Osteoblast (primary cell): Measurements from ENCODE around the gene ADAMTS2. TPM values are rescaled to one million over a fixed set of nuclear protein-coding genes. Genes with fewer than 3 reads are reported as not detected.

Experiments used
- DNase-seq: peaks from one replicate; pipeline ENCODE4 v3.0.0; 2011; ENCODE audit warnings: low spot score, mixed read lengths; ENCODE audit not compliant: insufficient read length; ENCODE audit errors: missing footprints
- H2AFZ ChIP-seq: 2 replicates; pipeline ENCODE4 v1.6.0; 2011; ENCODE audit warnings: mild to moderate bottlenecking, low read length
- H3K27ac ChIP-seq: 2 replicates; pipeline ENCODE4 v1.5.1; 2011; ENCODE audit warnings: mild to moderate bottlenecking, low read depth, low read length, moderate library complexity
- H3K27me3 ChIP-seq: 2 replicates; pipeline ENCODE4 v1.6.0; 2012; ENCODE audit warnings: mild to moderate bottlenecking, control low read depth, inconsistent platforms, low read length, moderate library complexity; ENCODE audit not compliant: insufficient read depth
- H3K36me3 ChIP-seq: 2 replicates; pipeline ENCODE4 v1.5.1; 2011; ENCODE audit warnings: mild to moderate bottlenecking, low read length, control low read depth, moderate library complexity; ENCODE audit not compliant: insufficient read depth
- H3K4me1 ChIP-seq: 2 replicates; pipeline ENCODE4 v1.5.1; 2011; ENCODE audit warnings: mild to moderate bottlenecking, low read length, control low read depth, moderate library complexity; ENCODE audit not compliant: insufficient read depth
- H3K4me2 ChIP-seq: 2 replicates; pipeline ENCODE4 v1.6.0; 2011; ENCODE audit warnings: mild to moderate bottlenecking, low read length; ENCODE audit not compliant: insufficient read depth
- H3K4me3 ChIP-seq: fragments of 200-600 bp; sonication (generic); 3 replicates; pipeline ENCODE4 v1.5.1; 2012; ENCODE audit warnings: mild to moderate bottlenecking, low read length, inconsistent platforms; ENCODE audit not compliant: insufficient read depth
- H3K79me2 ChIP-seq: 2 replicates; pipeline ENCODE4 v1.6.0; 2012; ENCODE audit warnings: mild to moderate bottlenecking, low read length, control low read depth, inconsistent platforms; ENCODE audit not compliant: insufficient read depth
- H3K9me3 ChIP-seq: 2 replicates; pipeline ENCODE4 v1.5.1; 2011; ENCODE audit warnings: low read depth, low read length, control low read depth
- H4K20me1 ChIP-seq: 2 replicates; pipeline ENCODE4 v1.6.0; 2012; ENCODE audit warnings: mild to moderate bottlenecking, low read length, control low read depth; ENCODE audit not compliant: insufficient read depth
- total RNA-seq: library from RNA; depleted of rRNA; stranded (reverse); fragments of >200 nt; gene quantifications from 2 replicates; pipeline ENCODE4 v1.2.3, GENCODE V29; 2012
- TF ChIP-seq, protein P1 (sequence below): IDR thresholded peaks from 2 replicates; pipeline ENCODE4 v1.5.1; 2011; ENCODE audit warnings: mild to moderate bottlenecking, low read depth, low read length, moderate library complexity; ENCODE audit errors: extremely low read depth

Gene ADAMTS2
- total RNA-seq, 1 donor: 144 TPM

DNA sequence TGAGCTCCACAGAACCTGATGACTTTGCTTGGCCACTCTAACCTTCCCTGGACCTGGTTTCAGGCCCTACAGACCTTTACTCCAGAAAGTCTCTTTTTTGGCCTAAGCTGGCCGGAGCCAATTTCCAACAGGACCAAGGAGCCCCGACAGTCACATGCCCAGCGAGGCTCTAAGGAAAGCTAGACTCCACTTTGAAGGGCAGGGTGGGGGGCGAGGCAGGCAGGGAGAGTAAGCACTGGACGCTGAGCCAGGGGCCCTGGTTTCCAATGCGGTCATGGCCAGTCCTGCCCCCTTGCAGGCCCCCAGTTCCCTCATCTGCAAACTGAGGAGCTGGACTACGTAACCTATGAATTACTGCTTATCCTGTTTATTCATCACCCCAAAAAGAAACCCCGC is 65.2 kb downstream of the ADAMTS2 start:
- H3K9me3 ChIP-seq: no peaks in the 10 kb centered on the region
- H3K27ac ChIP-seq: no peak overlapping the region
- H2AFZ ChIP-seq: no peak overlapping the region
- no peaks in the 10 kb centered on the region for H3K36me3 ChIP-seq
- no peak overlapping the region for H3K4me2 ChIP-seq
- peaks cover 84% of the 10 kb centered on the region for H3K79me2 ChIP-seq
- no peaks in the 10 kb centered on the region for H3K27me3 ChIP-seq
- H3K4me1 ChIP-seq: peaks cover 29% of the 10 kb centered on the region
- TF ChIP-seq, protein P1, sequence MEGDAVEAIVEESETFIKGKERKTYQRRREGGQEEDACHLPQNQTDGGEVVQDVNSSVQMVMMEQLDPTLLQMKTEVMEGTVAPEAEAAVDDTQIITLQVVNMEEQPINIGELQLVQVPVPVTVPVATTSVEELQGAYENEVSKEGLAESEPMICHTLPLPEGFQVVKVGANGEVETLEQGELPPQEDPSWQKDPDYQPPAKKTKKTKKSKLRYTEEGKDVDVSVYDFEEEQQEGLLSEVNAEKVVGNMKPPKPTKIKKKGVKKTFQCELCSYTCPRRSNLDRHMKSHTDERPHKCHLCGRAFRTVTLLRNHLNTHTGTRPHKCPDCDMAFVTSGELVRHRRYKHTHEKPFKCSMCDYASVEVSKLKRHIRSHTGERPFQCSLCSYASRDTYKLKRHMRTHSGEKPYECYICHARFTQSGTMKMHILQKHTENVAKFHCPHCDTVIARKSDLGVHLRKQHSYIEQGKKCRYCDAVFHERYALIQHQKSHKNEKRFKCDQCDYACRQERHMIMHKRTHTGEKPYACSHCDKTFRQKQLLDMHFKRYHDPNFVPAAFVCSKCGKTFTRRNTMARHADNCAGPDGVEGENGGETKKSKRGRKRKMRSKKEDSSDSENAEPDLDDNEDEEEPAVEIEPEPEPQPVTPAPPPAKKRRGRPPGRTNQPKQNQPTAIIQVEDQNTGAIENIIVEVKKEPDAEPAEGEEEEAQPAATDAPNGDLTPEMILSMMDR: no peak
- H4K20me1 ChIP-seq: peaks cover 4% of the 10 kb centered on the region
- no peak for DNase-seq
- H3K4me3 ChIP-seq: no peak overlapping the region

DNA sequence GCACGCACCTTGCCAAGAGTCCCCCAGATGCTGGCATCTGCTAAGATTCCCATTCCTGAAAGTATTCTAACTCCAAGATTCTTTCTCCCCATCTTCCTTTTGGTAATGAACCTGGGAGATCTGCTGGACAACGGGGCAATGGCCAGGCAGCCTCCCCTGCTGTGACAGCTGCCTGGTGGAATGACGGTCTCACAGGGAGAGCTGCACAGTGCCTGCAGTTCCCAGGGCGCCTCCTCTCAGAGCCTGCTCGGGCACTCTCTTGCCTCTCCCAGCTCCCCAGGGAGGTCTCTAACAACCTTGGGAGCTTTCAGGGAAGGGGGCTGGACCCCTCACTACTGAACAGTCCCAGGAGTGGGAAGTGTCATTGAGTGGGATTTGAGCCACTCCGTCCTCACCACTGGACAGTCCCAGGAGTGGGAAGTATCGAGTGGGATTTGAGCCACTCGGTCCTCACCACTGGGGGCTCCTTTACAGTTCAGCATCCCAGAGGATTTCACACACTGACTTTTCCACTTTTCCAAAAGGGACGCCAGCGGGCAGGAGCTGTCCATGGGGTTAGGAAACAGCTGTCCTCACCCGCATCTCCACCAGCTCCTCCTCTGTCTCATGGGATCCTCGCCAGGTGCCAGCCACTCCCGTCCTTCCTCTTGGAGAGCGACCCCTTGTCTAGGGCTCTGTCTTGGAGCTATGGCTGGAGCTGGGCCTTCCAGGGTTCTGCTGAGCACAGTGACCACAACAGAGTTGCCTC is 65.7 kb downstream of the ADAMTS2 start:
- no peaks in the 10 kb centered on the region for H3K36me3 ChIP-seq
- no peak overlapping the region for H2AFZ ChIP-seq
- no peaks in the 10 kb centered on the region for H3K9me3 ChIP-seq
- H3K79me2 ChIP-seq: peaks cover 84% of the 10 kb centered on the region
- H4K20me1 ChIP-seq: peaks cover 4% of the 10 kb centered on the region
- H3K27me3 ChIP-seq: no peaks in the 10 kb centered on the region
- peak; percentile 54 for DNase-seq
- peaks cover 30% of the 10 kb centered on the region for H3K4me1 ChIP-seq
- peak overlapping the region; percentile 40 for H3K27ac ChIP-seq
- TF ChIP-seq, protein P1: no peak
- H3K4me3 ChIP-seq: no peak overlapping the region
- no peak overlapping the region for H3K4me2 ChIP-seq

DNA sequence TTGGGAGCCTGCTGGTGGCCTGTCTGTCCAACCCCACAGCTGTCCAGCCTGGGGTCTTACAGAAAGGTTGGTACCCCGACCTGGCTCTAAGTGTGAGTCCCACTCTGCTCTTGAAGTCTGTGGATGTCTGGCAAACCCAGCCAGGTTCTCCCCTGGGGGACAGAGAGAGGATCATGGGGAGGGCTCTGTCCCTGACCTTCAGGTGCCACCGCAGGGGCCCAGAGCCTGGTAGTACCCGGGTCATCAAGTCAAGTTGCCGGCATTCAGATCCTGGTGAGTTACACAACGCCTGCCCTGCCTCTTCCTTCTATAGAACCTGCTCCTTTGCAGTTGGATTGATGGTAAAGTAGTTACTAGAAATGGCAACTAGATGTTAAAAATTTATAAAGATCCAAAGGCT is 66.7 kb downstream of the ADAMTS2 start:
- peak; percentile 8 for DNase-seq
- H3K27me3 ChIP-seq: no peaks in the 10 kb centered on the region
- H3K4me2 ChIP-seq: no peak overlapping the region
- H3K36me3 ChIP-seq: no peaks in the 10 kb centered on the region
- H3K27ac ChIP-seq: peak overlapping the region; percentile 68
- H3K79me2 ChIP-seq: peaks cover 85% of the 10 kb centered on the region
- no peak overlapping the region for H3K4me3 ChIP-seq
- peaks cover 4% of the 10 kb centered on the region for H4K20me1 ChIP-seq
- H3K4me1 ChIP-seq: peaks cover 40% of the 10 kb centered on the region
- no peaks in the 10 kb centered on the region for H3K9me3 ChIP-seq
- H2AFZ ChIP-seq: no peak overlapping the region
- TF ChIP-seq, protein P1: no peak

DNA sequence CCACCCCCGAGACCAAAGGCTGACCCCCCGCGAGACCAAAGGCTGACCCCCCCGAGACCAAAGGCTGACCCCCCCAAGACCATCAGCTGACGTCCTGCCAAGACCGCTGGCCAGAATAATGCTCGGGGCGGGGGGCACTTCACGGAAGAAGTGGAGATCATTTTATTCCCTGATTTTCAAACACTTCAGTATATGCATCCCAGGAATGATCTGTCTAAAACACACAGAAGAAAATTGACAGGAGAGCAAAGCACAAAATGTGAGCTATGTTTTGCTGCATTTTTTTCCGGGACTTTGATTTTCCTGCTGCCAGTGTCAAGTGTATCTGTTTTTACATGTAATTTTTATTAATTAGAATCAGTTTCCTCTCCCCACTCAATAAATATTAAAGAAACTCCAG is 67.1 kb downstream of the ADAMTS2 start:
- Histone ChIP-seq H3K36me3 (no peaks in the 10 kb centered on the region), H3K79me2 (peaks cover 85% of the 10 kb centered on the region), H3K27me3 (no peaks in the 10 kb centered on the region), H4K20me1 (peaks cover 4% of the 10 kb centered on the region), H3K27ac (peak overlapping the region; percentile 68), H3K9me3 (no peaks in the 10 kb centered on the region), H2AFZ (no peak overlapping the region), H3K4me1 (peaks cover 44% of the 10 kb centered on the region), H3K4me3 (no peak overlapping the region), H3K4me2 (no peak overlapping the region)
- DNase-seq: peak; percentile 86
- TF ChIP-seq, protein P1: no peak
